GM10266 (cell line): Measurements from ENCODE around the gene MOSPD3.
A peak's percentile ranks its signal among the peaks of the same experiment; 100 is the strongest.

Experiments
- DNase-seq: peaks from one replicate; pipeline ENCODE4 v3.0.0; 2012; ENCODE audit errors: extremely low spot score
- TF ChIP-seq, protein P1 (sequence below): IDR thresholded peaks from 2 replicates; pipeline ENCODE4 v1.5.1; 2012; ENCODE audit warnings: mild to moderate bottlenecking, low read depth; ENCODE audit not compliant: control insufficient read depth, insufficient read depth; ENCODE audit errors: missing control alignments

The MOSPD3 gene

DNA sequence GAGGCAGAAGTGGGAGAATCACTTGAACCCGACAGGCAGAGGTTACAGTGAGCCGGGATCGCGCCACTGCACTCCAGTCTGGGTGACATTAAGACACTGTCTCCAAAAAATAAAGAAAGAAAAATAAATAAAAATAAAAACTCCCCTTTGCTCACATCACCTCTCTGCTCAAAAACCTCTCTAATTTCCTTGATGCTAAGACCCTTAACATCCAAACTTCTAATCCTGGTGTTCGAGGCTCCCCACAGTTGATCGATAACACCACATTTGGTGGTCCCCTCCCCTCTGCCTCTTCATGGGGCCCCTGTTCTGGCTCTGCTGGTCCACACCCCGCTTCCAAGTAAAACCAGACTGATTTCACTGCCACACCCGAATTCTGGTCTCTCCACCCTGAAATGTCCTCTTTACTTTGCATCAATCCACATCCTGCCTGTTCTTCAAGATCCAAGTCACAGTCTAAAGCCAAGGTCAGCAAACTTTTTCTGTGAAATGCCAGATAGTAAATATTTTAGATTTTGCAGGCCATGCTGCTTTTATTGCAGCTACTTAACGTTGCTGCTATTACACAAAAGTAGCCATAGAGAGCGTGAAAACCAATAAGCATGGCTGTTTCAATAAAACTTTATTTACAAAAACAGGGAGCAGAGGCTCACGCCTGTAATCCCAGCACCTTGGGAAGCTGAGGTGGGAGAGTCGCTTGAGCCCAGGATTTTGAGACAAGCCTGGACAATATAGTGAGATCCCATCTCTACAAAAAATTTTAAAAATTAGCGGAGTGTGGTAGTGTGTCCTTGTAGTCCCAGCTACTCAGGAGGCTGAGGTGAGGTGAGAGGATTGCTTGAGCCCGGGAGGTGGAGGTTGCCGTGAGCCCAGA is 11.8 kb downstream of the MOSPD3 start:
- DNase-seq, result no peak
- TF ChIP-seq, protein P1, sequence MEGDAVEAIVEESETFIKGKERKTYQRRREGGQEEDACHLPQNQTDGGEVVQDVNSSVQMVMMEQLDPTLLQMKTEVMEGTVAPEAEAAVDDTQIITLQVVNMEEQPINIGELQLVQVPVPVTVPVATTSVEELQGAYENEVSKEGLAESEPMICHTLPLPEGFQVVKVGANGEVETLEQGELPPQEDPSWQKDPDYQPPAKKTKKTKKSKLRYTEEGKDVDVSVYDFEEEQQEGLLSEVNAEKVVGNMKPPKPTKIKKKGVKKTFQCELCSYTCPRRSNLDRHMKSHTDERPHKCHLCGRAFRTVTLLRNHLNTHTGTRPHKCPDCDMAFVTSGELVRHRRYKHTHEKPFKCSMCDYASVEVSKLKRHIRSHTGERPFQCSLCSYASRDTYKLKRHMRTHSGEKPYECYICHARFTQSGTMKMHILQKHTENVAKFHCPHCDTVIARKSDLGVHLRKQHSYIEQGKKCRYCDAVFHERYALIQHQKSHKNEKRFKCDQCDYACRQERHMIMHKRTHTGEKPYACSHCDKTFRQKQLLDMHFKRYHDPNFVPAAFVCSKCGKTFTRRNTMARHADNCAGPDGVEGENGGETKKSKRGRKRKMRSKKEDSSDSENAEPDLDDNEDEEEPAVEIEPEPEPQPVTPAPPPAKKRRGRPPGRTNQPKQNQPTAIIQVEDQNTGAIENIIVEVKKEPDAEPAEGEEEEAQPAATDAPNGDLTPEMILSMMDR, result no peak

DNA sequence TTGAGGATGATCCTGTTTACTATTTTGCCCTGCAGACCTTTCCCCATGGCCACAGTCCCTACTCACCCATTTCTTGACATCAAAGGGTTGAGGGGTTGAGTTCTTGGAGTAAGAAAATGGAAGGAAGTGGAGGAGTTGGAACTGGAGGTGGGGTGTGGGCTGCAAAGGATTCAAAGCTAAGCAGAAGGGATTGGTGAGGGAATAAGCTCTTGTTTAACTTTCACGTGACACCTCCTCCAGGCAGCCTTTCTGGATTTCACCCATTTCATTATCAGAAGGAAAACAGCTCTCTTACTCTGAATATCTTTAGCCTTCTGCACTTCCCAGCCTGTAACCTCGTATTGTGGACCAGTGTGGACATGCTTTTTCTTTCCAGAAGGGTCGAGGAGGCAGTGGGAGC is 13.7 kb downstream of the MOSPD3 start:
- DNase-seq, result no peak
- TF ChIP-seq, protein P1, result no peak

DNA sequence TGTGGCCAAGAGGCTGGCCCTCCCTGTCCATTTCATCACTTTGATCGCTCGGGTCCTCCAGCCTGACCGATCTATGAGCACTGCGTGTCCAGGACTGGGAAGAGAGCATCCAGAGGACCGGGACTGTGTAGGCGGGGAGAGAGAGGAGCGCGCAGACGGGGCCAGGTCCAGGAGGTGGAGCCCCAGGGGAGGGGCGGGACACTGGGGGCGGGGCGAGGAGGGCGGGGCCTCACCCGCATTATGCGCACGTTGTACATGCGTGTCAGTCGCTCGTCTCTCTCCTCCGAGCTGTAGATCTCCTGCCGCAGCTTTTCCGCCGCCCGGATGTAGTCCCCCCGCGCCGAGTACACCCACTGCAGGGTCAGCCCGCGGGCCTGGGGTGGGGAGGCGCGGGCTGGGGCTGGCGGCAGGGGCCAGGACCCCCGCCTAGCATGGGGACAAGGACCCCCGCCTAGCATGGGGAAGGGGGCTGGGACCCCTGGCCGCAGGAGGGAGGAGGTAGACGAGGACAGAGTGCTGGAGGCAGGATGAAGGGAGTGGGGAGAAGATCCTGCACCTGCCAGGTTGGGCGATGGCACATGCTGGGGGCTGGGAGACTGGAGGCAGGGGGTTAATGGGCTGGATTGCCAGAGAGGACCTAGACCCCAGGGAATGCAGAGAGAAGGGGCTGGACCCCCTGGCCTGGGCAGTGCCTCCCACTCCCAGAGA is 14.3 kb downstream of the MOSPD3 start:
- peak; percentile 97 for DNase-seq
- TF ChIP-seq, protein P1, result no peak

DNA sequence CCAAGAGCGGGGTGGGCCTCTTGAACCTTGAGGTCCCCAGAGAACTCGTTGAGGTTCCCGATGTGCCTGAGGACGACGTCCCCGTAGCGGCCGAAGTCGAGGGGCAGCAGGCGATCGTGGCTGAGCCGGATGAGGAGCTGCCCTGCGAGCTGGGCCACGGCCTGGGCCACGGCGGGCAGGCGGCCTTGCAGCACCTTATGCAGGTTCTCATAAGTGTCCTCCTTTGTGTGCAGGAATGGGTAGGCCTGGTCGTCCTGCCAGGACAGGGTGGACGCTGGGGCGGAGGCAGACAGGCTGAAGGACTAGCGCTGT is 14.9 kb downstream of the MOSPD3 start:
- TF ChIP-seq, protein P1, result no peak
- no peak for DNase-seq

DNA sequence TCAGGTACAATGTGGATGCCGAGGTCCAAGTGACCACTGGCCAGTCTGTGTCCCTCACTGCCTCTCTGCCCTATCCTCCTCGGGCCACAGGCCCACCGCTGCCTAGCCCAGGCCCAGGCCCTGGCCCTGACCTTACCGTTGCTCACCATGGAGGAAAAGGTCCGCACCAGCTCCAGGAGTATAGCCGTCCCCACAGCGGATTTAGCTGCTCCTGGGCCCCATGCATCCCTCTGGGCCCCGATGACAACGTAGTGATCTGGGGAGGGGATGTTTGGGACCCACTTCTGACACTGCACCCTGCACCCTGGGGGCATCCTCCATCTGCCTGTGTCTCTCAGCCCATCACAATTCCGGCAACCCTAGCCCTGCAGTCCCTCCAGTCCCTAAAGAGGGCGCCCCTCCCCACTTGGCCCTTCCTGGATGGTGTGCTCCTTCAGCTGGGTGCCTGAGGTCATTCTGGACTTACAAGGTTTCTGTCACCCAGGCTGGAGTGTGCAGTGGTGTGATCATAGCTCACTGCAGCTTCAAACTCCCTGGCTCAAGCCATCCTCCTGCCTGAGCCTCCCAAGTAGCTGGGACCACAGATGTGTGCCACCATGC is 16.9 kb downstream of the MOSPD3 start:
- no peak for DNase-seq
- TF ChIP-seq, protein P1, result peak; percentile 39

DNA sequence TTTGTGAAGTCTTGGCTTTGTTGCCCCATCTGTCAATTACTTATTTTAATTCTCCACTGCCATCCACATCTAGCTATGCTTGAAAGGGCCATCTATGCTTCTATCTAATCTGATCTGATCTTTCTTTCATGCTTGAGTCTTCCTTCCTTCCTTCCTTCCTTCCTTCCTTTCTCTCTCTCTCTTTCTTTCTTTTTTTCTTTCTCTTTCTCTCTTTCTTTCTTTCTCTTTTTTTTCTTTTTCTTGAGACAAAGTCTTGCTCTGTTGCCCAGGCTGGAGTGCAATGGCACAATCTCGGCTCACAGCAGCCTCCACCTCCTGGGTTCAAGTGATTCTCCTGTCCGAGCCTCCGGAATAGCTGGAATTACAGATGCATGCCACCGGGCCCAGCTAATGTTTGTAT is 17.7 kb downstream of the MOSPD3 start:
- TF ChIP-seq, protein P1, result no peak
- DNase-seq, result no peak
